HepG2 (cell line): Measurements from ENCODE around the gene SOBP. TPM values are rescaled to one million over a fixed set of nuclear protein-coding genes. Genes with fewer than 3 reads are reported as not detected.

Experiments used
- ARHGAP35 ChIP-seq: sonication (generic); formaldehyde crosslinking; IDR thresholded peaks from 2 replicates; pipeline ENCODE4 v1.9.0; 2022; ENCODE audit warnings: mild to moderate bottlenecking, inconsistent platforms, moderate library complexity, missing genetic modification reagents, borderline replicate concordance
- CBFB ChIP-seq: sonication (generic); formaldehyde crosslinking; IDR thresholded peaks from 2 replicates; pipeline ENCODE4 v1.4.0; 2020; ENCODE audit warnings: missing genetic modification reagents
- CC2D1A ChIP-seq: sonication (generic); formaldehyde crosslinking; IDR thresholded peaks from 2 replicates; pipeline ENCODE4 v1.8.1; 2023; ENCODE audit warnings: mild to moderate bottlenecking, missing genetic modification reagents
- EEA1 ChIP-seq: sonication (generic); formaldehyde crosslinking; IDR thresholded peaks from 2 replicates; pipeline ENCODE4 v1.5.1; 2020; ENCODE audit warnings: mild to moderate bottlenecking, missing genetic modification reagents, borderline replicate concordance
- HOMEZ ChIP-seq: IDR thresholded peaks from 2 replicates; pipeline ENCODE4 v1.6.1; 2016; ENCODE audit warnings: low read depth
- MAFF ChIP-seq: IDR thresholded peaks from 2 replicates; pipeline ENCODE4 v1.6.1; 2011; ENCODE audit warnings: low read depth, low read length, improper control_type of control experiment
- MYC ChIP-seq: sonication (generic); formaldehyde crosslinking; IDR thresholded peaks from 2 replicates; pipeline ENCODE4 v1.9.0; 2021; ENCODE audit warnings: missing genetic modification reagents, borderline replicate concordance
- SIN3A ChIP-seq: IDR thresholded peaks from 2 replicates; pipeline ENCODE4 v1.6.1; 2011; ENCODE audit warnings: low read depth, mild to moderate bottlenecking, control low read depth, low read length, borderline replicate concordance
- UBTF ChIP-seq: sonication (generic); formaldehyde crosslinking; IDR thresholded peaks from 2 replicates; pipeline ENCODE4 v1.4.0; 2020; ENCODE audit warnings: mild to moderate bottlenecking, missing genetic modification reagents
- ZKSCAN8 ChIP-seq: IDR thresholded peaks from 2 replicates; pipeline ENCODE4 v1.6.1; 2016; ENCODE audit warnings: borderline replicate concordance, missing genetic modification reagents, missing compliant biosample characterization
- ZNF274 ChIP-seq: sonication (generic); formaldehyde crosslinking; IDR thresholded peaks from 2 replicates; pipeline ENCODE4 v1.5.1; 2020; ENCODE audit warnings: mild to moderate bottlenecking, missing genetic modification reagents
- ZNF34 ChIP-seq: sonication (generic); formaldehyde crosslinking; IDR thresholded peaks from 2 replicates; pipeline ENCODE4 v1.4.0; 2020; ENCODE audit warnings: mild to moderate bottlenecking, missing genetic modification reagents, borderline replicate concordance
- ZNF557 ChIP-seq: sonication (generic); formaldehyde crosslinking; IDR thresholded peaks from 2 replicates; pipeline ENCODE4 v1.4.0; 2020; ENCODE audit warnings: missing genetic modification reagents
- ZNF605 ChIP-seq: sonication (generic); formaldehyde crosslinking; IDR thresholded peaks from 2 replicates; pipeline ENCODE4 v1.8.0; 2022; ENCODE audit warnings: mild to moderate bottlenecking, missing genetic modification reagents
- ZNF768 ChIP-seq: sonication (generic); formaldehyde crosslinking; IDR thresholded peaks from 2 replicates; pipeline ENCODE4 v1.4.0; 2020; ENCODE audit warnings: missing genetic modification reagents
- polyA plus RNA-seq, 8 experiments: library from polyadenylated mRNA; depleted of rRNA in 3 of 8; stranded (reverse) in 7 of 8; unstranded in 1 of 8; fragments of >200 nt; fragmentation: Illumina TruSeq in 4 of 8; extraction: Trizol in 4 of 8; gene quantifications; 2 replicates each; pipeline versions ENCODE4 v1.2.1 to v1.2.3, GENCODE V29; 2011 to 2016; ENCODE audit warnings: low read depth in 4 of 8, missing spikeins in 1 of 8, mixed read lengths in 1 of 8; ENCODE audit not compliant: insufficient read depth in 1 of 8
- total RNA-seq, 5 experiments: library from RNA; depleted of rRNA; stranded (reverse); fragments of >200 nt; fragmentation: Illumina TruSeq; extraction: Trizol; gene quantifications; 2 replicates each; pipeline ENCODE4 v1.2.3, GENCODE V29; 2016; ENCODE audit warnings: low read depth in 1 of 5
- TF ChIP-seq, protein P1 (sequence below): sonication (generic); formaldehyde crosslinking; IDR thresholded peaks from 2 replicates; pipeline ENCODE4 v1.5.0; 2020; ENCODE audit warnings: mild to moderate bottlenecking, missing genetic modification reagents, borderline replicate concordance
- TF ChIP-seq, protein P2 (sequence below): sonication (generic); formaldehyde crosslinking; IDR thresholded peaks from 2 replicates; pipeline ENCODE4 v1.4.0; 2020; ENCODE audit warnings: missing genetic modification reagents
- TF ChIP-seq, protein P3 (sequence below): sonication (generic); formaldehyde crosslinking; IDR thresholded peaks from 2 replicates; pipeline ENCODE4 v1.4.0; 2020; ENCODE audit warnings: missing genetic modification reagents

SOBP gene
- total and polyA plus RNA-seq, 2 of the 13 experiments (the other 11 are each of a cell fraction or from before 2014, with no cell fraction given) = 1.5 to 6.9 TPM

DNA sequence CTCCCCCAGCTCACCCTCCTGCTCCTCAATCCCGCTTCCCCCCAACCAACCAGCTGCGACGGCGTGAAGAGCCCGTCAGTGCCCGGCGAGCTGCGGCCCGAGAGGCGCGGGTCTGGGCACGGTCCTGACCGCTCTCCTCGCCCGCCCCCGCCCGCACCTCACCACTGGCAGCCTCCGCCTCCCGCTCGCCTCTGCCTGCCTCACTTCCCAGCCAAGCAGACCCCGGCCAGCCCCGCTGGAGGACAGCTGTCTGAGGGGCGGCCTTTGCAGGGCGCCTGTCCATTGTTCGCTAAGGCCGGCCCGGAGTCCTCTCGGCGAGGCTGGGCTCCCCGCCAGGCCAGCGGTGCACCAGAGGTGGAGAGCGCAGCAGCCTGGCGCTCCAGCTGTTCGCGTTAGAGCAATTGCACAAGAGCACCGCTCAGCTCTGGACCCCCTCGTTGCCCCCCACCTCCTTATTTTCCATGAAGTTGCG, 1.3 kb downstream of the SOBP start (continued):
- TF ChIP-seq, protein P1, sequence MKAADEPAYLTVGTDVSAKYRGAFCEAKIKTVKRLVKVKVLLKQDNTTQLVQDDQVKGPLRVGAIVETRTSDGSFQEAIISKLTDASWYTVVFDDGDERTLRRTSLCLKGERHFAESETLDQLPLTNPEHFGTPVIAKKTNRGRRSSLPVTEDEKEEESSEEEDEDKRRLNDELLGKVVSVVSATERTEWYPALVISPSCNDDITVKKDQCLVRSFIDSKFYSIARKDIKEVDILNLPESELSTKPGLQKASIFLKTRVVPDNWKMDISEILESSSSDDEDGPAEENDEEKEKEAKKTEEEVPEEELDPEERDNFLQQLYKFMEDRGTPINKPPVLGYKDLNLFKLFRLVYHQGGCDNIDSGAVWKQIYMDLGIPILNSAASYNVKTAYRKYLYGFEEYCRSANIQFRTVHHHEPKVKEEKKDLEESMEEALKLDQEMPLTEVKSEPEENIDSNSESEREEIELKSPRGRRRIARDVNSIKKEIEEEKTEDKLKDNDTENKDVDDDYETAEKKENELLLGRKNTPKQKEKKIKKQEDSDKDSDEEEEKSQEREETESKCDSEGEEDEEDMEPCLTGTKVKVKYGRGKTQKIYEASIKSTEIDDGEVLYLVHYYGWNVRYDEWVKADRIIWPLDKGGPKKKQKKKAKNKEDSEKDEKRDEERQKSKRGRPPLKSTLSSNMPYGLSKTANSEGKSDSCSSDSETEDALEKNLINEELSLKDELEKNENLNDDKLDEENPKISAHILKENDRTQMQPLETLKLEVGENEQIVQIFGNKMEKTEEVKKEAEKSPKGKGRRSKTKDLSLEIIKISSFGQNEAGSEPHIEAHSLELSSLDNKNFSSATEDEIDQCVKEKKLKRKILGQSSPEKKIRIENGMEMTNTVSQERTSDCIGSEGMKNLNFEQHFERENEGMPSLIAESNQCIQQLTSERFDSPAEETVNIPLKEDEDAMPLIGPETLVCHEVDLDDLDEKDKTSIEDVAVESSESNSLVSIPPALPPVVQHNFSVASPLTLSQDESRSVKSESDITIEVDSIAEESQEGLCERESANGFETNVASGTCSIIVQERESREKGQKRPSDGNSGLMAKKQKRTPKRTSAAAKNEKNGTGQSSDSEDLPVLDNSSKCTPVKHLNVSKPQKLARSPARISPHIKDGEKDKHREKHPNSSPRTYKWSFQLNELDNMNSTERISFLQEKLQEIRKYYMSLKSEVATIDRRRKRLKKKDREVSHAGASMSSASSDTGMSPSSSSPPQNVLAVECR (CRISPR knock-in tag) = peak; percentile 55; the same call in 1 of the 2 replicates
- no peak for TF ChIP-seq ZNF34 (CRISPR knock-in tag)
- peak; percentile 46; the same call in 1 of the 2 replicates for TF ChIP-seq ZNF768 (CRISPR knock-in tag)
- peak; percentile 16; the same call in 1 of the 2 replicates for TF ChIP-seq MYC (CRISPR knock-in tag)
- TF ChIP-seq, protein P2, sequence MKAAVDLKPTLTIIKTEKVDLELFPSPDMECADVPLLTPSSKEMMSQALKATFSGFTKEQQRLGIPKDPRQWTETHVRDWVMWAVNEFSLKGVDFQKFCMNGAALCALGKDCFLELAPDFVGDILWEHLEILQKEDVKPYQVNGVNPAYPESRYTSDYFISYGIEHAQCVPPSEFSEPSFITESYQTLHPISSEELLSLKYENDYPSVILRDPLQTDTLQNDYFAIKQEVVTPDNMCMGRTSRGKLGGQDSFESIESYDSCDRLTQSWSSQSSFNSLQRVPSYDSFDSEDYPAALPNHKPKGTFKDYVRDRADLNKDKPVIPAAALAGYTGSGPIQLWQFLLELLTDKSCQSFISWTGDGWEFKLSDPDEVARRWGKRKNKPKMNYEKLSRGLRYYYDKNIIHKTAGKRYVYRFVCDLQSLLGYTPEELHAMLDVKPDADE (CRISPR knock-in tag) = no peak
- no peak for TF ChIP-seq ZNF557
- no peak for TF ChIP-seq ARHGAP35 (CRISPR knock-in tag)
- TF ChIP-seq, protein P3, sequence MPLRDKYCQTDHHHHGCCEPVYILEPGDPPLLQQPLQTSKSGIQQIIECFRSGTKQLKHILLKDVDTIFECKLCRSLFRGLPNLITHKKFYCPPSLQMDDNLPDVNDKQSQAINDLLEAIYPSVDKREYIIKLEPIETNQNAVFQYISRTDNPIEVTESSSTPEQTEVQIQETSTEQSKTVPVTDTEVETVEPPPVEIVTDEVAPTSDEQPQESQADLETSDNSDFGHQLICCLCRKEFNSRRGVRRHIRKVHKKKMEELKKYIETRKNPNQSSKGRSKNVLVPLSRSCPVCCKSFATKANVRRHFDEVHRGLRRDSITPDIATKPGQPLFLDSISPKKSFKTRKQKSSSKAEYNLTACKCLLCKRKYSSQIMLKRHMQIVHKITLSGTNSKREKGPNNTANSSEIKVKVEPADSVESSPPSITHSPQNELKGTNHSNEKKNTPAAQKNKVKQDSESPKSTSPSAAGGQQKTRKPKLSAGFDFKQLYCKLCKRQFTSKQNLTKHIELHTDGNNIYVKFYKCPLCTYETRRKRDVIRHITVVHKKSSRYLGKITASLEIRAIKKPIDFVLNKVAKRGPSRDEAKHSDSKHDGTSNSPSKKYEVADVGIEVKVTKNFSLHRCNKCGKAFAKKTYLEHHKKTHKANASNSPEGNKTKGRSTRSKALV (CRISPR knock-in tag) = peak; percentile 78
- peak; percentile 46; the same call in 1 of the 2 replicates for TF ChIP-seq CBFB (CRISPR knock-in tag)
- TF ChIP-seq UBTF (CRISPR knock-in tag) = peak; percentile 96
- TF ChIP-seq EEA1 (CRISPR knock-in tag) = 0 out of 2 replicates have a peak, but pooled peaks have one; percentile 28
- no peak for TF ChIP-seq HOMEZ (CRISPR knock-in tag)
- TF ChIP-seq ZNF605 (CRISPR knock-in tag) = 0 out of 2 replicates have a peak, but pooled peaks have one; percentile 43
- 0 out of 2 replicates have a peak, but pooled peaks have one; percentile 33 for TF ChIP-seq ZNF274 (CRISPR knock-in tag)
- peak; percentile 21; the same call in 1 of the 2 replicates for TF ChIP-seq ZKSCAN8 (CRISPR knock-in tag)
- no peak for TF ChIP-seq MAFF
- TF ChIP-seq CC2D1A = no peak
- peak; percentile 38; the same call in 1 of the 2 replicates for TF ChIP-seq SIN3A
